Common myeloid progenitor, CD34-positive (primary cell): ENCODE data around the gene CNTFR.
A peak's percentile ranks its signal among the peaks of the same experiment; 100 is the strongest.

Experiments used
- CTCF ChIA-PET: fragments of 350-600 bp; sonication (Branson Sonifier 250); formaldehyde crosslinking; loops from one replicate; lab custom pipeline; 2021; ENCODE audit warnings: antibody characterized with exemption; lab: Charles Lee
- POLR2A ChIA-PET: fragments of 350-600 bp; sonication (Branson Sonifier 250); formaldehyde crosslinking; loops from one replicate; lab custom pipeline; 2021; ENCODE audit warnings: antibody characterized with exemption; lab: Charles Lee
- DNase-seq, 3 donors: peaks; one replicate each; pipeline versions ENCODE4 v3.0.0 to v3.0.0-alpha.2; 2013
- H3K27ac ChIP-seq, 2 experiments: 1 replicate in 1 of 2; 2 replicates in 1 of 2; pipeline ENCODE4 v1.7.0; 2013; ENCODE audit warnings: inconsistent platforms in 2 of 2, low read length in 2 of 2, mild to moderate bottlenecking in 2 of 2, low read depth in 1 of 2, moderate library complexity in 1 of 2; ENCODE audit not compliant: severe bottlenecking in 2 of 2, insufficient read depth in 1 of 2, poor library complexity in 1 of 2
- H3K27me3 ChIP-seq, 5 experiments: replicated peaks in 2 of 5; 1 replicate in 3 of 5; 2 replicates in 2 of 5; pipeline versions ENCODE4 v1.6.1 to v1.7.0; 2013; ENCODE audit warnings: low read length in 4 of 5, mild to moderate bottlenecking in 2 of 5, moderate library complexity in 2 of 5, inconsistent platforms in 1 of 5; ENCODE audit not compliant: insufficient read depth in 5 of 5, control insufficient read depth in 4 of 5
- H3K36me3 ChIP-seq, 4 experiments: 1 replicate in 2 of 4; 2 replicates in 2 of 4; pipeline versions ENCODE4 v1.6.1 to v1.7.0; 2013; ENCODE audit warnings: low read length in 3 of 4, control low read depth in 1 of 4, mild to moderate bottlenecking in 1 of 4; ENCODE audit not compliant: control insufficient read depth in 4 of 4, insufficient read depth in 4 of 4
- H3K4me1 ChIP-seq, 4 experiments: 1 replicate in 3 of 4; 2 replicates in 1 of 4; pipeline versions ENCODE4 v1.6.1 to v1.7.1; 2013; ENCODE audit warnings: low read length in 3 of 4, mild to moderate bottlenecking in 3 of 4, control low read depth in 1 of 4, inconsistent platforms in 1 of 4, moderate library complexity in 1 of 4; ENCODE audit not compliant: control insufficient read depth in 4 of 4, insufficient read depth in 4 of 4; ENCODE audit errors: control extremely low read depth in 1 of 4
- H3K4me3 ChIP-seq, 7 experiments: 1 replicate in 4 of 7; 2 replicates in 3 of 7; pipeline versions ENCODE4 v1.5.1 to v1.7.0; 2013; ENCODE audit warnings: mild to moderate bottlenecking in 7 of 7, low read length in 6 of 7, moderate library complexity in 6 of 7, inconsistent platforms in 2 of 7, low read depth in 2 of 7, control low read depth in 1 of 7; ENCODE audit not compliant: insufficient read depth in 4 of 7, control insufficient read depth in 1 of 7; ENCODE audit errors: extremely low read depth in 1 of 7
- H3K9me3 ChIP-seq, 5 experiments: 1 replicate in 4 of 5; 2 replicates in 1 of 5; pipeline versions ENCODE4 v1.6.1 to v1.7.1; 2013; ENCODE audit warnings: low read length in 4 of 5, mild to moderate bottlenecking in 2 of 5, inconsistent platforms in 1 of 5, low read depth in 1 of 5, moderate library complexity in 1 of 5; ENCODE audit not compliant: control insufficient read depth in 4 of 5, insufficient read depth in 2 of 5; ENCODE audit errors: control extremely low read depth in 1 of 5
- WGBS: methylation state at CpG from one replicate; pipeline ENCODE4 v1.1.5; 2013; ENCODE audit not compliant: insufficient coverage; 5-methylcytosine and 5-hydroxymethylcytosine counted together

The CNTFR gene

GRCh38 chr9:34551751-34552605, 37.5 kb downstream of the CNTFR start:
- H3K4me1 ChIP-seq = no peaks in the 10 kb centered on the region
- no peaks in the 10 kb centered on the region for H3K9me3 ChIP-seq
- DNase-seq = no peak
- H3K36me3 ChIP-seq = no peaks in the 10 kb centered on the region
- no peak overlapping the region for H3K27ac ChIP-seq
- 96% methylated on average over 17 of the region's 20 CpGs for WGBS
- POLR2A ChIA-PET = no interaction called here
- H3K4me3 ChIP-seq = no peak overlapping the region
- peaks cover 0 to 9% (median 7%) of the 10 kb centered on the region in 5 experiments for H3K27me3 ChIP-seq
- CTCF ChIA-PET = interaction anchor here (1.2 to 6.7 kb wide), 2 partner anchors 41 to 50 kb away, joined by 3 to 57 read pairs; no protein-coding TSS in a partner anchor

- Histone ChIP-seq H3K27me3 (peaks cover 0 to 8% (median 6%) of the 10 kb centered on the region in 5 experiments), H3K4me3 (no peak overlapping the region), H3K36me3 (no peaks in the 10 kb centered on the region), H3K27ac (no peak overlapping the region), H3K4me1 (no peaks in the 10 kb centered on the region), H3K9me3 (no peaks in the 10 kb centered on the region)
- 98% methylated on average over 4 of the region's 5 CpGs for WGBS
- DNase-seq = no peak
- CTCF ChIA-PET = interaction anchor here (0.6 to 6.7 kb wide), 4 partner anchors 42 to 85 kb away, joined by 3 to 57 read pairs (median 28); no protein-coding TSS in a partner anchor
- POLR2A ChIA-PET = no interaction called here
These were observed 38.7 kb downstream of the CNTFR start for GRCh38 chr9:34550681-34551270.

GRCh38 chr9:34550016-34550680, 39.4 kb downstream of the CNTFR start:
- Histone ChIP-seq H3K4me3 (no peak overlapping the region), H3K27me3 (peaks cover 0 to 12% (median 8%) of the 10 kb centered on the region in 5 experiments), H3K36me3 (no peaks in the 10 kb centered on the region), H3K27ac (no peak overlapping the region), H3K9me3 (no peaks in the 10 kb centered on the region), H3K4me1 (no peaks in the 10 kb centered on the region)
- ChIA-PET POLR2A (no interaction called here), CTCF (interaction anchor here (0.6 to 6.7 kb wide), 5 partner anchors 10 to 86 kb away, joined by 3 to 57 read pairs (median 3); no protein-coding TSS in a partner anchor)
- DNase-seq = no peak
- 90% methylated on average over 11 of the region's 12 CpGs for WGBS

- POLR2A ChIA-PET = no interaction called here
- H3K4me1 ChIP-seq = no peaks in the 10 kb centered on the region
- H3K27me3 ChIP-seq = peaks cover 0 to 12% (median 8%) of the 10 kb centered on the region in 5 experiments
- DNase-seq = no peak
- H3K36me3 ChIP-seq = no peaks in the 10 kb centered on the region
- 85% methylated on average over 3 of the region's 5 CpGs for WGBS
- CTCF ChIA-PET = interaction anchor here (0.9 to 6.7 kb wide), 5 partner anchors 9 to 110 kb away, joined by 3 to 57 read pairs (median 3); no protein-coding TSS in a partner anchor
- no peak overlapping the region for H3K4me3 ChIP-seq
- no peaks in the 10 kb centered on the region for H3K9me3 ChIP-seq
- H3K27ac ChIP-seq = no peak overlapping the region
These were observed 40.2 kb downstream of the CNTFR start for GRCh38 chr9:34549407-34549732.

GRCh38 chr9:34547960-34548611, 41.4 kb downstream of the CNTFR start:
- 21% methylated on average over 11 of the region's 13 CpGs for WGBS
- Histone ChIP-seq H3K27me3 (peaks cover 0 to 17% (median 4%) of the 10 kb centered on the region in 5 experiments), H3K36me3 (no peaks in the 10 kb centered on the region), H3K27ac (no peak overlapping the region), H3K9me3 (no peaks in the 10 kb centered on the region), H3K4me3 (no peak overlapping the region), H3K4me1 (no peaks in the 10 kb centered on the region)
- CTCF ChIA-PET = interaction anchor here (0.7 to 6.7 kb wide), 28 partner anchors 9 to 117 kb away, joined by 3 to 57 read pairs (median 5); partner anchors contain the start of gene ENHO
- DNase-seq = peak; percentile 34 to 50 (median 45)
- POLR2A ChIA-PET = no interaction called here

GRCh38 chr9:34546834-34547827, 42.4 kb downstream of the CNTFR start:
- peaks cover 0 to 17% (median 4%) of the 10 kb centered on the region in 5 experiments for H3K27me3 ChIP-seq
- WGBS = 71% methylated on average over 16 of the region's 16 CpGs
- no peaks in the 10 kb centered on the region for H3K36me3 ChIP-seq
- H3K27ac ChIP-seq = no peak overlapping the region
- H3K4me3 ChIP-seq = no peak overlapping the region
- H3K9me3 ChIP-seq = no peaks in the 10 kb centered on the region
- DNase-seq = peak; percentile 76 to 87 (median 85)
- CTCF ChIA-PET = interaction anchor here (0.6 to 6.7 kb wide), 30 partner anchors 8 to 116 kb away, joined by 3 to 57 read pairs (median 4); partner anchors contain the start of gene ENHO
- no peaks in the 10 kb centered on the region for H3K4me1 ChIP-seq
- POLR2A ChIA-PET = no interaction called here
